ENCODE results near the gene FGFRL1.

FGFRL1 gene

DNA sequence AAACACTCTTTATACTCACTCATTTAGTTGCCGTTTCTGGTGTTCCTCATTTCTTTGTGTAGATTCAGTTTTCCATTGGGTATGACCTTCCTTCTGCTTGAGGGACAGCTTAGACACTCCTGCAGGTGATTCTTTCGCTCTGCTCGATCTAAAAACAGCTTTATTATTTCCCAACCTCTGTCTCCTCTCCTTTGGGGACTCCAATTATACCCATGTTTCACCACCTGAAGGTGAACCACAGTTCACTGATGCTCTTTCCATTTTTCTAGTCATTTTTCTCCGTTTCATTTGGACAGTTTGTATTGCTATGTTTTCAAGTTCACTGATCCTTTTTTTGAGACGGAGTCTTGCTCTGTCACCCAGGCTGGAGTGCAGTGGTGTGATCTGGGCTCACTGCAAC is 4.6 kb upstream of the FGFRL1 start:
- DNase-seq (ENCODE audit: low spot score), result no peak

- DNase-seq (ENCODE audit: low spot score), result no peak
These were observed 2.4 kb upstream of the FGFRL1 start for GRCh38 chr4:1008840-1009541.

- DNase-seq (ENCODE audit: low spot score), result peak; percentile 75
These were observed 1.7 kb upstream of the FGFRL1 start for GRCh38 chr4:1009542-1010394.

- no peak for DNase-seq (ENCODE audit: low spot score)
These were observed 918 bp upstream of the FGFRL1 start for GRCh38 chr4:1010395-1011021.

GRCh38 chr4:1011666-1012033 is 224 bp downstream of the FGFRL1 start:
- no peak for DNase-seq (ENCODE audit: low spot score)

DNA sequence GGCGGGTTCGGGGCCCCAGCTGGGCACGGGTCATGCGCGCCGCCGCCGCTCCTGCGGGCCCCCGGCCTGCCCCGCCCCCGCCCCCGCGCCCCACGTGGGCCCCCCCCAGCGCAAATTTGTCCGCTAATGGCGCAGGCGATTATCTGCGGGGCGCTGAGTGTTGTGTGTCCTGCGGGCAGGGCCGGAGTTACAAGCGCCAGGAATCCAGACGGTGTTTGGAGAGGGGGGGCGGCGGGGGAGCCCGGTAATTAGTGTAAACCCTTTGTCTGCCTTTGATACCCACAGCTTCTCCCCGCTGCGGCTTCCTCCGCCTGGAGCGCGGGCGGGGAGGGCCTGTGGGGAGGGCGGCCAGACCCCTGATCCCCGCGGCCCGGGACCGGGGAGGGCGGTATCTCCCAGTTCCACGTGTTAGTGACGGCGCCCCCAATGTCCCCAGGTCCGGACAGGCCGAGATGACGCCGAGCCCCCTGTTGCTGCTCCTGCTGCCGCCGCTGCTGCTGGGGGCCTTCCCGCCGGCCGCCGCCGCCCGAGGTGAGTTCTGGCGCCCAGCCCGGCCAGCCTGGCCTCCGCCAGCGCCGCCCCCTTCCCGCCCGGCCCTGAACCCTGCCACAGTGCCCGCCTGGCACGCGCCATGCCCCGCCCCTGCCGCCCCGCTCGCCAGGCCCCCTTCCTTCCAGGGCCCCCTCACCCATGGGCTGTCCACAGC is 761 bp downstream of the FGFRL1 start:
- DNase-seq (ENCODE audit: low spot score), result no peak

DNA sequence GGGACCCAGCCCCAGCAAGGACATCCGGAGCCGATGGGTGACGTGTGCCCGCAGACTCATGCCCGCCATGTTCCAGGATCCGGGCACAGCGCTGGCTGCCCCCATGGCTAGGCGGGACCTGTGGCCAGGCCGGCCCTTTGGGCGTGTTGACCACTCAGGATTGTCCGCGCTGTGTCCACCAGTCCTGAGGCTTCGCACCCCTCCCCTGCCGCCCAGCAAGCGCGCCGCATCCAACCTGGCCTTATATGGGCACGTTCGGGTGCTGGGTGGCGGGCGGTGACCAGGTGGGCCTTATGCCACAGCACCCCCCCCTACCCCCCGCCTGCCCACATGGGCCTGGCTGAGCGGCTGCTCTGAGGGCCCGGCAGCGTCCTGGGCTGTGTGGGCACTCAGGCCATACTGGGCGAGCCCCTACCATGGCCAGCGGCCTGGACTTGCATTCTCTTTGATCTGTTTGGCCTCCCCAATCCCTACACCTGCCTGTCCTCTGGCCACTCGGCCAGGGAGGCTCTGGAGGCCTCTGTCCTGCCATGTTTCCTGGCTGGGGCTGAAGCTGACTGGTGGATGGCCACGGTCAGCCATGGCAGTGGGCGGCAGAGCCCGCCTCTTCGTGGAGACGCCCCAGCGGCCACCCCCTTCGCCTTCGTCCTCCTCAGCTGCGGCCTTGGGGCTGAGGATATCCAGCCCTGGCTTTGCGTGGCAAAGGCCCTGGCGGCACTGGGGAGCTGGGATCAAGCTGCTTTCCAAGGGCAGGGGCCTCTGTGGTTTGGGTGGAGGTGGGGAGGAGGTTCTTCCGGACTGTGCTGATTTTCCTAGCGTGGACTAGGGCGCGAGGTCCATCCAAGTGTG is 2.0 kb downstream of the FGFRL1 start:
- no peak for DNase-seq (ENCODE audit: low spot score)

DNA sequence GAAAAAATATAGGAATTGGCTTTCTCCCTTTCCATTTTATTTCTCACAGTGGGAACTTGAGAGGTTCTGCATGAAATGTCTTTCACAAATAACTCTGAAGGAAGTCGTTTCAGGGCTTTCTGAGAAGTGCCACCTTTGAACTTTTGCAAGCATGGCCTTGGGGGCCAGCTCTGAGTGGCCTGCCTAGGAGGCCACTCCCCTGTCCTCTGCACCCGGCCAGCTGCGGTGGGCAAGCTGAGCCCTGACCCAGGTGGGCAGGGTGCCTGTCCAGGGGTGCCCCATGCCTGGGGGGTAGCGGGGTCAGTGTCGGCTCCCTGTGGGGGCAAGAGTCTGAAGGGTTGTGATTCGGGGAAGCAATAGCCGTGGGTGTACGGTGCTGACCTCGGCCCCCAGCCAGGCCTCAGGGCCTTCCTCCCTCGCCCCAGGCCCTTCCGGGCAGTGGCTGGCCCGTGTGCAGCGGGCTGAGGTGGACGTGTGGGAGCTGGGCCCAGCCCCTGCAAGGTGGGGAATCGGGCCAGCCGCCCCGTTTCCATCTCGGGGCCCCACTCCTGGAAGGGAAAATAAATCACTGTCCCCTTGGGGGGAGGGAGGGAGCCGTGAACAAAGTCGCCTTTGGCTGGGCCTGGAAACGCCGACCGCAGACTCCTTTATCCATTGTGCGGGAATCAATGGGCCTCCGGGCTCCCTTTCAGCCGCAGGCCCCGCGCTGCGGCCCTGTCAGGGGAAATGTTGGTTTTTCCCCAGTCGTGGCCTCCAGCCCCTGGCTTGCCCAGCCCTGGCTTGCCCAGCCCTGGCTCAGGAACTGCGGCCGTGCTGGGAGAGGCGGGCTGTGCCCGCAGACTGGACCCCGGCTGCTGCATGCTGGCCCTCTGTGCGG is 3.1 kb downstream of the FGFRL1 start:
- peak; percentile 85 for DNase-seq (ENCODE audit: low spot score)

DNA sequence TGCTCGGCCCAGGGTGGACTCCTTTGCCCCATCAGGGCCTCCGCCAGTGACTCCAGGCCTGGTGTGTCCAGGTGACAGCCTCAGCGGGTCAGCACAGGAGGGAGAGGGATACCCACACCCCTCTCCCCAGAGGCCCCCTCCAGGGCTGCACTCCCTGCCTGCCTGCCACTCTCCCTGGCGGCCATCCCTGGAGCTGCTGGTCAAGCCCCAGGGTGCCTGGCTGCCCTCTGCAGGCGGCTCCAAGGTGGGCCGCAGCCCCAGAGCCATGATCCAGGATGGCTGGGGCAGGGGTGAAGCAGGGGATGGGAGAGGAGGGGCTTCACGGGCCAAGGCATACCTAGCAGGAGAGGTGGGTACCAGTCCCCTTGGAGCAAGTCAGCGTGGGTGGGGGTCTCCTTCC is 3.8 kb downstream of the FGFRL1 start:
- no peak for DNase-seq (ENCODE audit: low spot score)

DNA sequence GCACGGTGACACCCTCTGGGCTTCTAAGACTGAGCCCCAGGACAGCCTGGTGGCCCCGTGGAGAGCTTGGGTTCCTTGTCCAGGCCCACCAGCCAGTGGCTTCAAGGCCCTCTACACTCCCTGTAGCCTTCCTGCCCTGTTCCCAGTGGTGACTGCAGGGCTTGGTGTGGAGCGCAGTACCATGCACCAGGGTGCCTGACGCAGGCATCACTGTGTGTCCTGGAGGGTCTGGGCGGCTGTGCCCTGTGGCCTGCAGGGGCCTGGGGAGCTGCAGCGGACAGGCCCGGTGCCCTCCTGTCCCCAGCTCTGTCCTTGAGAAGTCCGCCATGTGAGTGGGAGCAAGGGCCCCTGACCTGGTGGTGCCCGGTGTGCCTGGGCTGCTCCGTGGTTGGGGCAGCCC is 4.3 kb downstream of the FGFRL1 start:
- no peak for DNase-seq (ENCODE audit: low spot score)

- no peak for DNase-seq (ENCODE audit: low spot score)
These were observed 5.8 kb downstream of the FGFRL1 start for GRCh38 chr4:1017211-1017610.

DNA sequence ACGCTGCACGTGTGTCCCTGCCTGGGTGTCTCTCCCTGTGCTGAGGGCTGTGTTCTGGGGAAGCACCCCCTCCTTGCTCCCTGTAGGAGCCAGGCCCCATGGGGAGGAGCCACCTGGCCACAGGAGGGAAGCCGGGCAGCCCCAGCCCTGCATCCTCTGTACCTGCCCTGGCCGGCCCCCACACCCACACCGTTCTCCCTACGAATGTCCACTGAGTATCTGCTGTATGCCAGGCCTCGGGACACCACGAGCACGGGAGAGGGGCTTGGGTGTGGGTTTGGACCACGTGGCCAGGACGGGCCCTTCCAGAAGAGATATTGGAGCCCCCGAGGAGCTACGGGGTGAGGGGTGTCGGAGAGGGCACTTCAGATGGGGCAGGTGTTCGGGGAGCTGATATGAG is 6.3 kb downstream of the FGFRL1 start:
- DNase-seq (ENCODE audit: low spot score), result no peak

DNA sequence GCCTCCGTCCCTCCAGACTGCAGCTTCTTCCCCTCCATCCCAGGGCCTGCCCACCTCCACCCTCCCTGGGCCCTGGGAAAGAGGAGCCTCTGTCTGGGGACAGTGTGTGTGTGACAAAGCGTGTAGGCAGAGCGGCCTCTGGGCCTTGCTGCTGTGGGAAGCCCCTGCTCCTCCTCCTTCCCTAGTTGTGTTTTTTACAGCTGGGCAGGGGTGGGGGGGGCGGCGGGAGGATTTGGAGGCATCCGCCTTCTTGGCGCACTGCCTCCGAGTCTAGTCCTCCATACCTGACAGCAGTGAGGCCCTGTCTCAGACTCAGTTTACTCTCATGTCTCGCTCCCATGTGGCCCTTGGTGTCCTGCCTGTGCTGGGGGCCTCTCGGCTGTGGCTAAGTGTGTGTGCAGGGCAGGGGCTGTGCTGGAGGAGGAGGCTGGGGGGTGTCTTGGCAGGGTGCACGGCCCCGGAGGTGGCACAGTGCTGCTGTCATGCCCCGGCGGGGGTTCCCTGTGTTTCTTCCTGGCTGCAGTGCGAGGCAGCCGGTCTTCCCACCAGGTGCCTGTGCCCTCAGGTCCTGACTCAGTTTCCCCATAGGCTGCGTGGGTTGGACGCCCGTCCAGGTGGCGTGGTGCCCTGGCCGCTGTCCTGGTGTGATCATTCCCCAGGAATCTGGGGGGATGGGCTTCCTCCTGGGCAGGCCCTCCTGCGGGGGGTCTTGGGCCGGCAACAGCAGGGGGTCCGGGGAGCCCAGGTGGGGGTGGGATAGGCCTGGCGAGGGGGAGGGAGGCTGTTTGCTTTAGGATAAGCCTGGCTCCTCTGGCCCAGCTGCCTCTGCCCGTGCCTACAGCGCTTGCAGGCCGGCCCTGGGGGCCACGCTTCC is 7.0 kb downstream of the FGFRL1 start:
- no peak for DNase-seq (ENCODE audit: low spot score)

GRCh38 chr4:1019320-1019719 is 7.9 kb downstream of the FGFRL1 start:
- DNase-seq (ENCODE audit: low spot score), result no peak

DNA sequence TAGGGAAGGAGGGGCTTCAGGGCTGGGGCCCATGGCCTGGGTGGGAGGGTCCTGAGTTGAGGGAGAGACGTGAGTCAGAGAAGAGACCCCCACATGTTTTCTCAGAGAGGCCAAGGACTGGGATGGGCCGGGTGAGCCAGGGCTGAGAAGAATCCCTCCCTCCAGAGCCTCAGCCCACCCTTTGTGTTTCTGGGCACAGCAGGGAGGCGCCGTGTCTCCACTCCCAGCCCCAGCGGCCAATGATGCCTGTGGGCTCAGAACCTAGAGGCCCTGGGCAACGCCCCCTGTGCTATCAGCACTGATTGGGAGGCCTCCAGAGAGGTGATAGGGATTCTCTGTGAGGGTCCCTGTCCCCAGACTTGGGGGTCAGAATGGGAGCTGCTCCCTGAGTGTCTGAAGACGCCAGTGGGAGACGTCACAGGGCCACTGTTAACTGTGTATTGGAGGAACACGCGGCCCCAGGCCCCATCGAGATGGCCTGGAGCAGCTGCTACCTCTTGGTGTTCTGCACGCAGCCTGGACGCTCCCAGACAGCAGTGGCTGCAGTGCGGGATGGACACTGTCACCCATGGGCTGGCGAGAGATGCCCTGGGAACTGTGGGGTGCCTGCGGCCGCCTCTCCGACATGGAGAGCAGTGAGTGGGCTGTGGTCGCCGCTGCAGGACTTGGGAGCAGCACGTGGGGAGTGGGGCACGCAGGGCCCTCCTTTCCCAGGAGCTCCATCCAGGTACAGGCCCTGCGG is 8.5 kb downstream of the FGFRL1 start:
- no peak for DNase-seq (ENCODE audit: low spot score)

- no peak for DNase-seq (ENCODE audit: low spot score)
These were observed 10.1 kb downstream of the FGFRL1 start for GRCh38 chr4:1021386-1022050.

DNA sequence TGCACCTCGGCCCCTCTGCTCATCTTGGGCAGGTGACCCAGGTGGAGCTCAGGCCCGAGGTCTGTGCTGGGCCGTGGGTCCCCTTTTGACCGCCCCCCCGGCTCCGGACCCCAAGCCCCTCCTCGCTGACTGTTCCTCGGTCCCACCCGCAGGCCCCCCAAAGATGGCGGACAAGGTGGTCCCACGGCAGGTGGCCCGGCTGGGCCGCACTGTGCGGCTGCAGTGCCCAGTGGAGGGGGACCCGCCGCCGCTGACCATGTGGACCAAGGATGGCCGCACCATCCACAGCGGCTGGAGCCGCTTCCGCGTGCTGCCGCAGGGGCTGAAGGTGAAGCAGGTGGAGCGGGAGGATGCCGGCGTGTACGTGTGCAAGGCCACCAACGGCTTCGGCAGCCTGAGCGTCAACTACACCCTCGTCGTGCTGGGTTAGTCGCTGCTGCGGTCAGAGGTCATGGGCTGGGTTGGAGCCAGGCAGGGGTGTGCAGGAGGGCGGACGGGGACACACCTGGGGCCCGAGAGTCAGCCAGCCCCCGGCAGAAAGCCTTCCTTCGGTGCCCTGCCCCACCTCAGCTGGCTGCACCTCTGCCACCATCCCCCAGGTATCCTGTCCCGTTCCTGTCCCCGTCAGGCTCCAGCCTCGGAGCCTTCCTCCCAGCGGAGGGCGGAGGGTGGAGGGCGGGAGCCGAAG is 10.8 kb downstream of the FGFRL1 start:
- DNase-seq (ENCODE audit: low spot score), result no peak

GRCh38 chr4:1022739-1023066 is 11.3 kb downstream of the FGFRL1 start:
- DNase-seq (ENCODE audit: low spot score), result no peak

All from Ammon's horn (tissue), 1 donor.